Ramos (cell line): ENCODE measurements around the gene SMG1.
"Not testable (repeated sequence)": the region's sequence is repeated elsewhere in the genome, so short reads cannot be mapped to it uniquely, and the experiment has no call there.

Source experiments
- in situ Hi-C: fragments of 300-500 bp; cut with MboI; formaldehyde crosslinking; loops from one replicate; pipeline ENCODE4 v1.14.3; 2022; ENCODE audit warnings: low sequenced_read_pairs; ENCODE audit not compliant: unreplicated experiment

The SMG1 gene

GRCh38 chr16:18781232-18781631 lies 145.0 kb downstream of the SMG1 start:
- in situ Hi-C loops, result loop anchor here (25.0 kb wide), 1 partner anchor 756 kb away; no protein-coding TSS in a partner anchor

- in situ Hi-C loops, result loop anchor here (25.0 kb wide), 1 partner anchor 757 kb away; no protein-coding TSS in a partner anchor
Observed at GRCh38 chr16:18780460-18781026, 145.7 kb downstream of the SMG1 start.

- in situ Hi-C loops, result loop anchor here (25.0 kb wide), 1 partner anchor 760 kb away; no protein-coding TSS in a partner anchor
Observed at GRCh38 chr16:18777664-18778063, 148.5 kb downstream of the SMG1 start.

GRCh38 chr16:18776334-18776733 lies 149.9 kb downstream of the SMG1 start:
- in situ Hi-C loops, result loop anchor here (25.0 kb wide), 1 partner anchor 761 kb away; no protein-coding TSS in a partner anchor

- in situ Hi-C loops, result loop anchor here (25.0 kb wide), 1 partner anchor 763 kb away; no protein-coding TSS in a partner anchor
Observed at GRCh38 chr16:18774651-18775050, 151.6 kb downstream of the SMG1 start.

GRCh38 chr16:18772171-18772570 lies 154.0 kb downstream of the SMG1 start:
- in situ Hi-C loops, result not testable (repeated sequence)

- in situ Hi-C loops, result not testable (repeated sequence)
Observed at GRCh38 chr16:18770336-18770962, 155.8 kb downstream of the SMG1 start.

GRCh38 chr16:18767217-18767616 lies 159.0 kb downstream of the SMG1 start:
- in situ Hi-C loops, result not testable (repeated sequence)

GRCh38 chr16:18762713-18763112 lies 163.5 kb downstream of the SMG1 start:
- in situ Hi-C loops, result not testable (repeated sequence)

GRCh38 chr16:18759598-18760520 lies 166.3 kb downstream of the SMG1 start:
- in situ Hi-C loops, result not testable (repeated sequence)

- in situ Hi-C loops, result not testable (repeated sequence)
Observed at GRCh38 chr16:18757960-18758660, 168.1 kb downstream of the SMG1 start.

GRCh38 chr16:18756639-18757038 lies 169.6 kb downstream of the SMG1 start:
- in situ Hi-C loops, result not testable (repeated sequence)
